Measurements from ENCODE around the gene CHML. TPM values are rescaled to one million over a fixed set of nuclear protein-coding genes. Genes with fewer than 3 reads are reported as not detected.

The CHML gene
- total and polyA plus RNA-seq, 8 donors: 0.68 to 6.3 (median 3.2) TPM

DNA sequence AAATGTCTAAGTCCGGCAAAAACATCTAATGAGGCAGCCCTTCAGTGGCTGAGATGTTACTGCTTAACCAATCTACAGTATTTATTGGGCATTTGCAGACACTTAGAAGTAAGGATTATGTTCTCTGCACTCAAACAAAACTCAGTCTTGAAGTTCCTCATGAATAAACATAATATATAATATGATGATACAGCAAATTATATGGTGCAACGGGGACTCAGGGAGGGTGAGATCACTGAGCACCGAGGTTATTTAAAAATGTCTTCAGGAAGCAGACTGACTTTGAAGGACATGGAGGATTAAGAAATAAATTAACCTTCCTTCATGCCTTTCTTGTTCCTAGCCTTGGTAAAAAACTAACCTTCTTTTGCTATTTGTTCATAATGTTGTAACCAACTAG is 39.8 kb upstream of the CHML start:
- H3K4me3 ChIP-seq: no peak overlapping the region
- no peaks in the 10 kb centered on the region for H3K4me1 ChIP-seq
- no peaks in the 10 kb centered on the region for H3K36me3 ChIP-seq
- H3K27ac ChIP-seq: no peak overlapping the region
- FAIRE-seq (no peak), ATAC-seq (no peak), DNase-seq (no peak)
- 73 to 77% methylated on average over 3 of the region's 3 CpGs for WGBS, 2 donors
- peaks cover 0 to under 1% (median 0%) of the 10 kb centered on the region in 4 donors for H3K27me3 ChIP-seq
- intact Hi-C loops (cut with DNase I): no loop called here
- H3K9me3 ChIP-seq: no peaks in the 10 kb centered on the region
- TF ChIP-seq CTCF (IDR thresholded peaks at IDR 0.05): no peak

- no peak for FAIRE-seq
- H3K27ac ChIP-seq: no peak overlapping the region
Measured at GRCh38 chr1:241679404-241679803, 39.2 kb upstream of the CHML start.

DNA sequence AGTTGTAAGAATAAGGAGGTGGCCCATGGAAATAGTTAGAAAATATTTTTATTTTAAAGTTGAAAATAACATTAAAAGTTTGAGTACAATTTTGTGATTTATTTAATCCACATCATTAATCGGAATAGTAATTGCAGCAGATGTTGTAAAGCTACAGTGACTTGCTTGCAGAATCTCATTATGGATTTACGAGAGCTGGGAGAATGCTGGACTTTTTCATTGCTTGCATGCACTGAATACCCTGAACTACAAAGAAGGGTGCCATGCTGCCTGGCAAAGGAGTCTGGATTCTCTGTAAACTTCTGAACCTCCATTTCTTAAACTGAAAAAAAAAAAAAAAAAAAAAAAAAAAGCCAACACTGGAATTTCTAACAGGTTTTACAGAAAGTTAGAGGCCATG is 38.4 kb upstream of the CHML start:
- ATAC-seq: no peak
- intact Hi-C loops (cut with DNase I): no loop called here
- DNase-seq: no peak
- FAIRE-seq: no peak
- Histone ChIP-seq H3K27me3 (no peaks in the 10 kb centered on the region), H3K27ac (no peak overlapping the region), H3K9me3 (no peaks in the 10 kb centered on the region), H3K36me3 (no peaks in the 10 kb centered on the region), H3K4me1 (no peaks in the 10 kb centered on the region), H3K4me3 (no peak overlapping the region)
- 67 to 69% methylated on average over 2 of the region's 2 CpGs for WGBS, 2 donors
- TF ChIP-seq CTCF (IDR thresholded peaks at IDR 0.05): no peak

More at GRCh38 chr1:241679404-241679803, 39.2 kb upstream of the CHML start:
- no peaks in the 10 kb centered on the region for H3K36me3 ChIP-seq
- no peaks in the 10 kb centered on the region for H3K4me1 ChIP-seq
- no peak for ATAC-seq
- DNase-seq: no peak
- H3K9me3 ChIP-seq: no peaks in the 10 kb centered on the region
- H3K4me3 ChIP-seq: no peak overlapping the region
- intact Hi-C loops (cut with DNase I): no loop called here
- no peaks in the 10 kb centered on the region for H3K27me3 ChIP-seq
- TF ChIP-seq CTCF (IDR thresholded peaks at IDR 0.05): no peak
- WGBS, 2 donors: 67 to 73% methylated on average over 4 of the region's 4 CpGs

DNA sequence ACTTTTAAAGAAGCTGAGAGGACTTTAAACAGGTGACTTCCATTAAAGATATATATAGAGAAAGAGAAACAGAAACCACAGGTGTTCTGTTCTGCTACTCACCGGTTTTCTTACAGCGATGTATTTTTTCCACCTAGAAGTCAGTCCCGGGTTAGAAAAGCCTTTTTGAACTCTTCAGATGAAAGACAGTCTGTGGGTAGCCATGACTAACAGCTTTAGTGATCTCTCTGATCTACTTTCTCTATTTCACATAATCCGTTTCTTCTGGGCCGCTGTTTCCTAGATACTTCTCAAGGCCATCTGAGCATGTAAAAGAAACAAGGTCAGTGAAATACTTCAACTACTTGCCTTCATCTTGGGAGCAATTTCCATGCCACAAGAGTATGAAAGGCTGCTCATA is 37.0 kb upstream of the CHML start:
- H3K27ac ChIP-seq: no peak overlapping the region
- FAIRE-seq: no peak
- intact Hi-C loops (cut with DNase I): no loop called here
- no peak overlapping the region for H3K4me3 ChIP-seq
- 48 to 56% methylated on average over 5 of the region's 5 CpGs for WGBS, 2 donors
- no peak for DNase-seq
- H3K27me3 ChIP-seq: no peaks in the 10 kb centered on the region
- no peaks in the 10 kb centered on the region for H3K9me3 ChIP-seq
- no peak for ATAC-seq
- H3K4me1 ChIP-seq: no peaks in the 10 kb centered on the region
- TF ChIP-seq CTCF (IDR thresholded peaks at IDR 0.05): no peak
- H3K36me3 ChIP-seq: no peaks in the 10 kb centered on the region

DNA sequence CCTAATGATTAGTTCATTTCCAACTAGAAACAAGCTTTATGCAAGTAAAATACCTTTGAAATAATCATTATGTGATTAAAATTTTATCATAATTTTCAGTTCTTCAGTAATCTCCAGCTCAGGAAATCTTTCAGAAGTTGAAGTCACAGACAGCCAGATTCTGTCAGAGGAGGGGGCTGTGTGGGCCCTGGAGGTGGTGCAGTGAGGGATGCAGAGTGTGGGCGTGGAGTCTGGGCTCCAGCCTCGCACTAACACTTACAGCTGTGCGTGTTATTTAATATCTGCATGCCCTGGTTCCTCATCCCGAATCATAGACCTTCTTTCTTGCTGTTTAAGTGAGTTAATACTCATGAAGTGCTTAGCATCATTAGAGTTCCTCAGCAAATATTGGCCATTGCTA is 35.8 kb upstream of the CHML start:
- FAIRE-seq (no peak), DNase-seq (no peak), ATAC-seq (no peak)
- 71 to 75% methylated on average over 4 of the region's 4 CpGs for WGBS, 2 donors
- H3K27me3 ChIP-seq: no peaks in the 10 kb centered on the region
- no peaks in the 10 kb centered on the region for H3K9me3 ChIP-seq
- intact Hi-C loops (cut with DNase I): no loop called here
- no peak overlapping the region for H3K27ac ChIP-seq
- H3K36me3 ChIP-seq: no peaks in the 10 kb centered on the region
- TF ChIP-seq CTCF (IDR thresholded peaks at IDR 0.05): no peak
- H3K4me3 ChIP-seq: no peak overlapping the region
- H3K4me1 ChIP-seq: no peaks in the 10 kb centered on the region

Data from pancreas (tissue), 10 donors.